ENCODE results near the gene TNKS1BP1.

Gene TNKS1BP1

DNA sequence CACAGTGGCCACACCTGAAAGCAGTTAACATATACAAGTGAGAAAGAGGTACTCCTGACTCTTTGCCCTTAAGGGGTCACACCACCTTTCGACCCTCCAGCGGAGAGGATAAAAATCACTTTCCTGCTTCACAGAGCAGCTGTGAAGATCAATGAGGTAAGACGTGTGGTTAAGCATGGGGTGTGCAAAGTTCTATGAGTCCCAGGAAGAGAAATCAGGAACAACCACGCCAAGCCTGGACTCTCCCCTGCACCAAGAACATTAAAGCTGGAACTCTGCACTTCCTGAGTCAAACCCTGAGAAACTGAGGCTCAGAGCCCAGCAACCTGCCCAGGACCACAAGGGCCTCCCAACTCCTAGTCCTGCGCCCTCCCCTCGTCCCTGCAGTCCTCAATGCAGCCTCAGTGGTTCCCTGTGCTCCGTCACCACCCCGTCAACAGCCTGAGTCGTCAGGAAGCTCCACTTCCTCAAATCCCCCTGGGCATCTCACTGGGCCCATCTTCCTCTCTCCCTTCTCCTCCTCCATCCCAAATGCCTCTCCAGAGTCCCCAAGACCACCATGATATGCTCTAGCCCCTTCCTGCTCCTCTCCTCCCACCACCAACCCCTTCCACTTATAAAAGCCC is 17.7 kb downstream of the TNKS1BP1 start:
- TF ChIP-seq, protein P1, sequence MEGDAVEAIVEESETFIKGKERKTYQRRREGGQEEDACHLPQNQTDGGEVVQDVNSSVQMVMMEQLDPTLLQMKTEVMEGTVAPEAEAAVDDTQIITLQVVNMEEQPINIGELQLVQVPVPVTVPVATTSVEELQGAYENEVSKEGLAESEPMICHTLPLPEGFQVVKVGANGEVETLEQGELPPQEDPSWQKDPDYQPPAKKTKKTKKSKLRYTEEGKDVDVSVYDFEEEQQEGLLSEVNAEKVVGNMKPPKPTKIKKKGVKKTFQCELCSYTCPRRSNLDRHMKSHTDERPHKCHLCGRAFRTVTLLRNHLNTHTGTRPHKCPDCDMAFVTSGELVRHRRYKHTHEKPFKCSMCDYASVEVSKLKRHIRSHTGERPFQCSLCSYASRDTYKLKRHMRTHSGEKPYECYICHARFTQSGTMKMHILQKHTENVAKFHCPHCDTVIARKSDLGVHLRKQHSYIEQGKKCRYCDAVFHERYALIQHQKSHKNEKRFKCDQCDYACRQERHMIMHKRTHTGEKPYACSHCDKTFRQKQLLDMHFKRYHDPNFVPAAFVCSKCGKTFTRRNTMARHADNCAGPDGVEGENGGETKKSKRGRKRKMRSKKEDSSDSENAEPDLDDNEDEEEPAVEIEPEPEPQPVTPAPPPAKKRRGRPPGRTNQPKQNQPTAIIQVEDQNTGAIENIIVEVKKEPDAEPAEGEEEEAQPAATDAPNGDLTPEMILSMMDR (IDR thresholded peaks at IDR 0.05; ENCODE audit: control extremely low read depth, extremely low read depth, low read depth, missing control alignments): no peak
- ChIA-PET POLR2A (no interaction called here), CTCF (interaction anchor here (0.7 to 1.4 kb wide), 2 partner anchors 14 to 57 kb away, joined by 3 read pairs; no protein-coding TSS in a partner anchor)
- no peak for DNase-seq (ENCODE audit: extremely low spot score)

DNA sequence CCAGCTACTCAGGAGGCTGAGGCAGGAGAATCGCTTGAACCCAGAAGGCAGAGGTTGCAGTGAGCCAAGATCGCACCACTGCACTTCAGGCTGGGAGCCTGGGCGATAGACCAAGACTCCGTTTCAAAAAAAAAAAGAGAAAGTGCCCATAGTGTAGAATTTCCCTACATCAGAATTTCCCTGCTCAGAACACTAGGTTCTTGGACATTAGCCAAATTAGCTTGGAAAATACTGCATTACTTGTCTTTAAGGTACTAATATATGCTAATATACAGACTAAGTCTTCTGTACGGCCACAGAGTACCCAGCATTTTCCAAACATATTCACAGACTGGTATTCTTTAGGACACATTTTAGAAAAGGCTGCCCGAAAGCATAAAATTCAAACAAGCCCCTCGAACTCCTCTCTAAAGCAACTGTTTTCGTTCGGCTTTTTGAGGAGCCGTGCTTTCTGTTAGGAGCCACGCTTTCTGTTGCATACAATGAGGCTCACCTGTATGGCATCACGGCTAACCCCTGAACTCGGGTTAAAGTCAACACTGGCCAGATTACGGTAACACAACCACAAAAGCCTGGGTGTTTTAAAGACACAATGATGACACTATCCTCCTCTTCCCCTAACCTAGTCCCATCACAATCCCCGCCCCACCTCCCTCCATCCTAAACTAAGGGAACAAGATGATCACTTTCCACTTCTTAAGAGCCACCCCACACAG is 18.4 kb downstream of the TNKS1BP1 start:
- POLR2A ChIA-PET: no interaction called here
- no peak for DNase-seq (ENCODE audit: extremely low spot score)
- TF ChIP-seq, protein P1 (IDR thresholded peaks at IDR 0.05; ENCODE audit: control extremely low read depth, extremely low read depth, low read depth, missing control alignments): no peak
- CTCF ChIA-PET: no interaction called here

DNA sequence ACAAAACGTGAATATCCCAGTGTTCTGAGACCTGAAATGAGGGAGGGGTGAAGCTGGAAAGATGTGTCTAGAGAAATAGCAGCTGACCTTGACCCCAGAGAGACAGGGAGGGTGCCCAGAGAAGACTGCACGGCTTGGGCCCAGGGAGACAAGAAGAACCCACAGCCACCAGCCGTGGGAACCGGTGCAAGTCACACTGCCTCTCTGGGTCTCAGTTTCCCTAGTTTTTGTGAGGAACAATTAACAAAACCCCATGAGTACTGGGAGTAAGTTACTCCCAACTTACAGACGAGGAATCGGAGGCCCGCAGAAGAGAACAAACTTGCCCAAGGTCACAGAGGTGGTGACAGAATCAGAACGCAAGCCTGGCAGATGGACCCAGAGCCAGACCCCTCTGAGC is 19.2 kb downstream of the TNKS1BP1 start:
- no peak for DNase-seq (ENCODE audit: extremely low spot score)
- TF ChIP-seq, protein P1 (IDR thresholded peaks at IDR 0.05; ENCODE audit: control extremely low read depth, extremely low read depth, low read depth, missing control alignments): no peak
- ChIA-PET CTCF (no interaction called here), POLR2A (no interaction called here)

DNA sequence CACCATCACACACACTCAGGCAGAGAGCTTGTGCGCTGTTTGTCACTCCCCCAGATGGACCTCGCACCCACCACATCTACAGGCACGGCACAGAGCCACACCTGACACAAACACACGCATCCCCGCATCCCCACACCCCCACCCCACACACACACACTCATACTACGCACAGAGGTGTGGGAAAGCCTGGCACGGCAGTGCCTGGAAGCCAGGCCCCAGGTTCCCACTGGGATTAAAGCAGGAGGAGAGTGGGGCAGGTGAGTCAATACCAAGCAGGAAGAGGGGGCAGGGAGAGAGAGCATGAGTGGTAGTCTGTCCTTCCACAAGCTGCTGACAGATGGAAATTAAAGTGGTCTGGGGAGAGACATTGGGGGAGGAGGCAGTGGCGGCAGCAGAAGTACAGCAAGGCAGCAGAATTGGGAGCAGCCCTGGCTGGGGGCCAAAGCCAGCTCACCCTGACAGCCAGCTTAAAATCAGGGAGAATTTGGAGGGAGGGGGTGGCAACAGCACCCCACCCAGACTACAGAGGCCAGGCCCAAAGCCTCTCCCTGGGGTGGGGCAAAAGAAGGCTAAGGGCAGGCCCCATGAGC is 20.7 kb downstream of the TNKS1BP1 start:
- ChIA-PET CTCF (interaction anchor here (1.1 to 1.7 kb wide), 4 partner anchors 8 to 32 kb away, joined by 3 to 8 read pairs (median 4); no protein-coding TSS in a partner anchor), POLR2A (no interaction called here)
- DNase-seq (ENCODE audit: extremely low spot score): no peak
- TF ChIP-seq, protein P1 (IDR thresholded peaks at IDR 0.05; ENCODE audit: control extremely low read depth, extremely low read depth, low read depth, missing control alignments): no peak

DNA sequence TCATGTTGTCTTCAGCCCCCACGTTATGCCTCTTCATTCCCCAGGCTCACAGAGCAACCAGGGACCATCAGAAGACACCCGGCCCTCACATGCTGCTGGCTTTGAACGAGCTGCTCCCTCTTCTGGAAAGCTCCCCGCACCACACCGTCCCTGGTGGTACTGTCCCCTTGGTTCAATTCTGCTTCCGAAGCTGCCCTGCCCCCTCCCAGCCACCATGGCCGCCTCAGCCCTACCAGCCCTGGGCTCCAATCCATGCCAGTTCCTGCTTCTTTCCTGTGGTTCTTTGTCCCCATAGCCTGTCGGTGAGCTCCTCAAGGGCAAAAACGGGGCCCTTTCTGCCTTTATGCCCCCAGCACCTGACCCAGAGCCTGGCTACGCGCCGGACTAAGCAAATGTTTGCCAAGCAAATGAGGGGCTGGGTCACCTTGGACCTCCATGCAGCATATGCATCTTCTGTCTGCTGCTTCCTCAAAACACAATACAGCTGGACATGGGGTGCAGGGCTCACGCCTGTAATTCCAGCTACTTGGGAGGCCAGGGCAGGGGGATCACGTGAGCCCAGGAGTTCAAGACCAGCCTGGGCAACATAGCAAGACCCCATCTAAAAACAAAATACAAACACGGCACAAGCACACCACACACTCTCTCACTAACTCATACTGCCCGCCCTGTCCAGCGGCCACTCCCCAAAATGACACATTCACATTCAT is 21.3 kb downstream of the TNKS1BP1 start:
- POLR2A ChIA-PET: no interaction called here
- no peak for DNase-seq (ENCODE audit: extremely low spot score)
- CTCF ChIA-PET: interaction anchor here (1.1 to 1.7 kb wide), 5 partner anchors 9 to 39 kb away, joined by 3 to 8 read pairs (median 3); no protein-coding TSS in a partner anchor
- TF ChIP-seq, protein P1 (IDR thresholded peaks at IDR 0.05; ENCODE audit: control extremely low read depth, extremely low read depth, low read depth, missing control alignments): no peak

DNA sequence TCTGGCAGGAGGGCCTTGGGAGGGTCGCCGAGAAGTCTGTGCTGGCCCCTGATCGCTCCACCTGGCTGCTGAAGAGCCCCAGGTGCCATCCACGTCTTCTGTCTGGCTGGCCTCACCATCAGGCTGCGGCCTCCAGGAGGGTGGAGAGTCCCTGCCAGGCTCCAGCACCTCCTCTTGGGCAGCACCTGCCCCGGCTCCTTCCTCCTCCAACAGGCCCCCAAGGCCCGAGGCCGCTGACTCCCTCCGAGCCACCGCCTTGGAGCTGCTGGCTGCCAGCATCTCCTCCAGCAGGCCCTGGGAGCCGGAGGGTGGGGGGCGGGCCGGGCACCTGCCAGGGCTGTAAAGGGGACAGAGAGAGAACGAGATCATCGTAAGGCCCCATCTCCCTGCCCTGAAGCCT is 22.3 kb downstream of the TNKS1BP1 start:
- POLR2A ChIA-PET: no interaction called here
- CTCF ChIA-PET: interaction anchor here (1.4 to 1.5 kb wide), 3 partner anchors 8 to 38 kb away, joined by 3 to 4 read pairs (median 3); no protein-coding TSS in a partner anchor
- DNase-seq (ENCODE audit: extremely low spot score): no peak
- TF ChIP-seq, protein P1 (IDR thresholded peaks at IDR 0.05; ENCODE audit: control extremely low read depth, extremely low read depth, low read depth, missing control alignments): no peak
